K562 (cell line): Measurements from ENCODE around the gene BBX. TPM values are rescaled to one million over a fixed set of nuclear protein-coding genes. Genes with fewer than 3 reads are reported as not detected.

Experiments
- ATAC-seq: fragments of 200-7000 bp; cut with Tn5 transposase; 3 replicates; pipeline ENCODE4 v1.9.1; 2020; ENCODE audit warnings: moderate library complexity
- BruUV-seq: library from RNA; stranded (reverse); fragments of 400-500 nt; replicated peaks from 2 replicates; lab custom pipeline; 2021; lab: Mats Ljungman, UMichigan
- CTCF ChIA-PET: fragments of 300-600 bp; formaldehyde crosslinking; extraction: SDS; loops from one replicate; lab custom pipeline; 2021; ENCODE audit warnings: low intra/inter-chr PET ratio; lab: Yijun Ruan, JAX
- POLR2A ChIA-PET: fragments of 300-600, 350-650 bp; sonication (Branson Sonifier 250); formaldehyde crosslinking; extraction: SDS; loops from one replicate; lab custom pipeline; 2021; ENCODE audit warnings: antibody characterized with exemption, inconsistent platforms; lab: Yijun Ruan, JAX
- DNase-seq, 4 experiments: peaks; one replicate each; pipeline versions ENCODE4 v3.0.0 to v3.0.0-alpha.2; 2011 to 2018; ENCODE audit warnings: low spot score in 3 of 4, mixed read lengths in 3 of 4; ENCODE audit errors: extremely low read depth in 1 of 4
- FAIRE-seq: peaks from 2 replicates; lab custom pipeline; 2011; peaks lifted over from hg19 to GRCh38; lab: Jason Lieb, UNC
- H2AFZ ChIP-seq: 2 replicates; pipeline ENCODE4 v1.6.0; 2011; ENCODE audit warnings: low read depth, low read length, control low read depth, inconsistent platforms
- H3K27ac ChIP-seq: fragments of 200-600 bp; 3 replicates; pipeline ENCODE4 v1.8.0; 2011; ENCODE audit warnings: low read depth, mild to moderate bottlenecking, control low read depth, inconsistent platforms, low read length, moderate library complexity, mixed read lengths; ENCODE audit errors: extremely low read depth
- H3K27me3 ChIP-seq, 2 experiments: fragments of 300-600 bp in 1 of 2; 2 replicates in 1 of 2; 3 replicates in 1 of 2; pipeline versions ENCODE4 v1.6.0 to v1.8.0; 2011; ENCODE audit warnings: inconsistent platforms in 2 of 2, low read length in 2 of 2, mild to moderate bottlenecking in 1 of 2, mixed read lengths in 1 of 2, moderate library complexity in 1 of 2; ENCODE audit not compliant: control insufficient read depth in 2 of 2, insufficient read depth in 2 of 2
- H3K36me3 ChIP-seq: fragments of 300-600 bp; 3 replicates; pipeline ENCODE4 v1.8.0; 2011; ENCODE audit warnings: mild to moderate bottlenecking, low read length, inconsistent platforms; ENCODE audit not compliant: control insufficient read depth, insufficient read depth
- H3K4me1 ChIP-seq, 2 experiments: fragments of 200-600 bp in 1 of 2; replicated peaks in 1 of 2; 2 replicates in 1 of 2; 3 replicates in 1 of 2; pipeline versions ENCODE4 v1.5.1 to v1.8.0; 2011; ENCODE audit warnings: inconsistent platforms in 2 of 2, low read length in 2 of 2, mild to moderate bottlenecking in 1 of 2, mixed read lengths in 1 of 2, moderate library complexity in 1 of 2; ENCODE audit not compliant: control insufficient read depth in 2 of 2, insufficient read depth in 2 of 2
- H3K4me2 ChIP-seq: 2 replicates; pipeline ENCODE4 v1.6.1; 2011; ENCODE audit warnings: low read length, control low read depth, inconsistent platforms, mixed read lengths; ENCODE audit not compliant: insufficient read depth
- H3K4me3 ChIP-seq: fragments of 200-600 bp; sonication (generic), shearing (Covaris generic); 2 replicates; pipeline ENCODE4 v1.5.1; 2016; ENCODE audit warnings: control low read depth, inconsistent platforms
- H3K79me2 ChIP-seq: fragments of 200-600 bp; 3 replicates; pipeline ENCODE4 v1.8.0; 2011; ENCODE audit warnings: low read length, inconsistent platforms; ENCODE audit not compliant: control insufficient read depth, insufficient read depth
- H3K9ac ChIP-seq, 2 experiments: 2 replicates each; pipeline versions ENCODE4 v1.6.0 to v1.6.1; 2011; ENCODE audit warnings: low read depth in 2 of 2, low read length in 2 of 2, control low read depth in 1 of 2, inconsistent platforms in 1 of 2, mild to moderate bottlenecking in 1 of 2, mixed read lengths in 1 of 2; ENCODE audit not compliant: insufficient read depth in 1 of 2
- H3K9me1 ChIP-seq: one replicate; pipeline ENCODE4 v1.6.0; 2011; ENCODE audit warnings: inconsistent platforms, mild to moderate bottlenecking, low read length, moderate library complexity; ENCODE audit not compliant: control insufficient read depth, insufficient read depth
- H3K9me3 ChIP-seq: replicated peaks from 2 replicates; pipeline ENCODE4 v1.5.1; 2011; ENCODE audit warnings: low read depth, low read length, inconsistent platforms; ENCODE audit not compliant: control insufficient read depth, insufficient read depth
- H4K20me1 ChIP-seq: replicated peaks from 2 replicates; pipeline ENCODE4 v1.6.1; 2011; ENCODE audit warnings: low read length, inconsistent platforms, mixed read lengths; ENCODE audit not compliant: control insufficient read depth, insufficient read depth
- C11orf30 ChIP-seq: fragments of 450-650 bp; IDR thresholded peaks from 2 replicates; pipeline ENCODE4 v1.6.1; 2016; ENCODE audit warnings: low read depth, mild to moderate bottlenecking
- HDGF ChIP-seq: fragments of 450-650 bp; IDR thresholded peaks from 2 replicates; pipeline ENCODE4 v1.6.1; 2016
- JUN ChIP-seq, 2 experiments: sonication (generic) in 1 of 2; formaldehyde crosslinking in 1 of 2; IDR thresholded peaks; 2 replicates each; pipeline versions ENCODE4 v1.6.1 to v1.8.0; 2012 to 2022; ENCODE audit warnings: borderline replicate concordance in 2 of 2, mild to moderate bottlenecking in 2 of 2, improper control_type of control experiment in 1 of 2, low read depth in 1 of 2, low read length in 1 of 2, missing genetic modification reagents in 1 of 2
- LCOR ChIP-seq: sonication (generic); formaldehyde crosslinking; IDR thresholded peaks from 2 replicates; pipeline ENCODE4 v1.8.0; 2022; ENCODE audit warnings: mild to moderate bottlenecking, missing genetic modification reagents
- NUFIP1 ChIP-seq: fragments of 450-650 bp; IDR thresholded peaks from 2 replicates; pipeline ENCODE4 v1.6.1; 2018; ENCODE audit not compliant: partially characterized antibody
- RBM17 ChIP-seq: fragments of 200-400 bp; formaldehyde crosslinking; IDR thresholded peaks from 2 replicates; pipeline ENCODE4 v1.6.1; 2017; ENCODE audit warnings: low read depth, mild to moderate bottlenecking, low read length, borderline replicate concordance
- SMAD1 ChIP-seq: fragments of 150-350 bp; IDR thresholded peaks from 2 replicates; pipeline ENCODE4 v1.6.1; 2014; ENCODE audit warnings: low read length, low read depth; ENCODE audit not compliant: partially characterized antibody
- SMARCE1 ChIP-seq: fragments of 450-650 bp; IDR thresholded peaks from 2 replicates; pipeline ENCODE4 v1.7.1; 2016; ENCODE audit warnings: mild to moderate bottlenecking
- TEAD1 ChIP-seq, 2 experiments: fragments of 450-650 bp in 1 of 2; sonication (generic) in 1 of 2; formaldehyde crosslinking; IDR thresholded peaks; 2 replicates each; pipeline versions ENCODE4 v1.4.0 to v1.8.0; 2020 to 2022; ENCODE audit warnings: mild to moderate bottlenecking in 2 of 2, missing genetic modification reagents in 1 of 2
- U2AF1 ChIP-seq: fragments of 200-400 bp; formaldehyde crosslinking; optimal IDR thresholded peaks from 2 replicates; pipeline ENCODE3; 2017; ENCODE audit warnings: mild to moderate bottlenecking, low read depth, low read length, moderate library complexity
- ZBTB1 ChIP-seq: sonication (generic); formaldehyde crosslinking; IDR thresholded peaks from 2 replicates; pipeline ENCODE4 v1.8.1; 2023; ENCODE audit warnings: missing genetic modification reagents, low read depth, mild to moderate bottlenecking, borderline replicate concordance
- WGBS: fragments of 100-300 bp; shearing (Covaris generic); methylation state at CpG from one replicate; pipeline ENCODE4 v1.1.6; 2016; ENCODE audit warnings: low coverage, mixed read lengths; ENCODE audit not compliant: insufficient coverage; ENCODE audit errors: missing lambda C conversion rate; 5-methylcytosine and 5-hydroxymethylcytosine counted together
- in situ Hi-C: fragments of 300-500 bp; cut with MboI; formaldehyde crosslinking; loops from 4 replicates; pipeline ENCODE4 v1.15.0; 2018; ENCODE audit warnings: inconsistent platforms, mixed read lengths
- intact Hi-C: fragments of 100-400 bp; cut with micrococcal nuclease; formaldehyde crosslinking; loops from 2 replicates; pipeline ENCODE4 v1.14.2; 2022
- polyA plus RNA-seq, 8 experiments: library from polyadenylated mRNA; depleted of rRNA in 4 of 8; stranded (reverse) in 5 of 8; unstranded in 3 of 8; fragments of >200 nt; fragmentation: Nextera tagmentation in 2 of 8; fragmentation: Illumina TruSeq in 1 of 8; extraction: Ambion mirVana in 2 of 8; extraction: Trizol in 1 of 8; gene quantifications; 2 replicates each; pipeline versions ENCODE4 v1.2.1 to v1.2.3, GENCODE V29; 2011 to 2014; ENCODE audit warnings: inconsistent platforms in 1 of 8, missing spikeins in 1 of 8
- total RNA-seq, 7 experiments: library from RNA; depleted of rRNA in 6 of 7; stranded (reverse); fragments of >200 nt in 6 of 7; fragmentation: Illumina TruSeq in 2 of 7; extraction: Trizol in 2 of 7; gene quantifications; 2 replicates each; pipeline versions ENCODE4 v1.2.1 to v1.2.3, GENCODE V29; 2011 to 2021; ENCODE audit warnings: low replicate concordance in 1 of 7
- TF ChIP-seq, protein P1 (sequence below): sonication (generic); formaldehyde crosslinking; IDR thresholded peaks from 2 replicates; pipeline ENCODE4 v1.8.0; 2022; ENCODE audit warnings: missing genetic modification reagents, mild to moderate bottlenecking, moderate library complexity, borderline replicate concordance
- TF ChIP-seq, protein P2 (sequence below): fragments of 250-450 bp; sonication (Bioruptor Pico); IDR thresholded peaks from 2 replicates; pipeline ENCODE4 v1.4.0; 2020; ENCODE audit warnings: borderline replicate concordance
- TF ChIP-seq, protein P3 (sequence below): fragments of 250-450 bp; sonication (Bioruptor Pico); IDR thresholded peaks from 2 replicates; pipeline ENCODE4 v1.8.0; 2022; ENCODE audit warnings: moderate library complexity, mild to moderate bottlenecking, inconsistent platforms
- TF ChIP-seq, protein P4 (sequence below): sonication (generic); formaldehyde crosslinking; IDR thresholded peaks from 2 replicates; pipeline ENCODE4 v1.8.1; 2023; ENCODE audit warnings: mild to moderate bottlenecking, missing genetic modification reagents, moderate library complexity

Gene BBX
- total and polyA plus RNA-seq, 9 of the 15 experiments (the other 6 are each of a cell fraction or from before 2014, with no cell fraction given), result 4.9 to 19.5 (median 11.8) TPM

DNA sequence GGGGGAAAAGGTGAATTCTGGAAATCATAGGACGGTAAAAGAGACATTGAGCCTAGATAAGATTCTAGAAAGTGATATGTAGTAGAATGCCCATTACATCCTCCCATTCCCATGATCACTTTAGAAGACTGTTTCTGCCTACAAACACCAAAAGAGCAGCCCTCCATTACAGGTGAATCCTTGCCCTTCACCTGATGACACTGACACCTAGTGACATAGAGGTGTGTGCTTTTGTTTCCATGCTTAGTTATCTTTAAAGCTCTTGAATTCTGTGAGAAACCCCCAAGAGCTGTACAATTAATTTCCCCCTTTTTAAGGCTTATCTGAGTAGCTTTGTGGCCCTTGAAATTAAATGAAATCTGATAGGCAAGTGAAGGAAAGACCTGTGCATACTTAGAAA is 8.3 kb upstream of the BBX start:
- Histone ChIP-seq H3K4me2 (no peak overlapping the region), H3K36me3 (no peaks in the 10 kb centered on the region), H4K20me1 (no peaks in the 10 kb centered on the region), H3K9me3 (no peaks in the 10 kb centered on the region), H3K27ac (no peak overlapping the region), H2AFZ (no peak overlapping the region), H3K9me1 (no peaks in the 10 kb centered on the region), H3K9ac (no peak overlapping the region), H3K27me3 (no peaks in the 10 kb centered on the region; a peak in 1 of 5 replicates), H3K4me1 (no peaks in the 10 kb centered on the region), H3K79me2 (no peaks in the 10 kb centered on the region), H3K4me3 (no peak overlapping the region)
- in situ Hi-C loops, result no loop called here
- no peak for FAIRE-seq
- ATAC-seq, result no peak
- TF ChIP-seq, protein P1, sequence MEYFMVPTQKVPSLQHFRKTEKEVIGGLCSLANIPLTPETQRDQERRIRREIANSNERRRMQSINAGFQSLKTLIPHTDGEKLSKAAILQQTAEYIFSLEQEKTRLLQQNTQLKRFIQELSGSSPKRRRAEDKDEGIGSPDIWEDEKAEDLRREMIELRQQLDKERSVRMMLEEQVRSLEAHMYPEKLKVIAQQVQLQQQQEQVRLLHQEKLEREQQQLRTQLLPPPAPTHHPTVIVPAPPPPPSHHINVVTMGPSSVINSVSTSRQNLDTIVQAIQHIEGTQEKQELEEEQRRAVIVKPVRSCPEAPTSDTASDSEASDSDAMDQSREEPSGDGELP (CRISPR knock-in tag), result no peak
- TF ChIP-seq SMAD1 (no peak), NUFIP1 (no peak), JUN (IDR thresholded peaks at IDR 0.05; ENCODE audit: borderline replicate concordance, low read depth, low read length) (no peak), JUN (CRISPR knock-in tag; IDR thresholded peaks at IDR 0.05; ENCODE audit: borderline replicate concordance) (no peak), RBM17 (no peak), TEAD1 (CRISPR knock-in tag; IDR thresholded peaks at IDR 0.05) (no peak), U2AF1 (no peak), SMARCE1 (no peak), C11orf30 (no peak), LCOR (CRISPR knock-in tag) (no peak), ZBTB1 (CRISPR knock-in tag) (no peak), HDGF (no peak)
- TF ChIP-seq, protein P2, sequence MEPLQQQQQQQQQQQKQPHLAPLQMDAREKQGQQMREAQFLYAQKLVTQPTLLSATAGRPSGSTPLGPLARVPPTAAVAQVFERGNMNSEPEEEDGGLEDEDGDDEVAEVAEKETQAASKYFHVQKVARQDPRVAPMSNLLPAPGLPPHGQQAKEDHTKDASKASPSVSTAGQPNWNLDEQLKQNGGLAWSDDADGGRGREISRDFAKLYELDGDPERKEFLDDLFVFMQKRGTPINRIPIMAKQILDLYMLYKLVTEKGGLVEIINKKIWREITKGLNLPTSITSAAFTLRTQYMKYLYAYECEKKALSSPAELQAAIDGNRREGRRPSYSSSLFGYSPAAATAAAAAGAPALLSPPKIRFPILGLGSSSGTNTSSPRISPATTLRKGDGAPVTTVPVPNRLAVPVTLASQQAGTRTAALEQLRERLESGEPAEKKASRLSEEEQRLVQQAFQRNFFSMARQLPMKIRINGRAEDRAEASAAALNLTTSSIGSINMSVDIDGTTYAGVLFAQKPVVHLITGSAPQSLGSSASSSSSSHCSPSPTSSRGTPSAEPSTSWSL, result no peak
- TF ChIP-seq, protein P3, sequence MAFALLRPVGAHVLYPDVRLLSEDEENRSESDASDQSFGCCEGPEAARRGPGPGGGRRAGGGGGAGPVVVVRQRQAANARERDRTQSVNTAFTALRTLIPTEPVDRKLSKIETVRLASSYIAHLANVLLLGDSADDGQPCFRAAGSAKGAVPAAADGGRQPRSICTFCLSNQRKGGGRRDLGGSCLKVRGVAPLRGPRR, result no peak
- TF ChIP-seq, protein P4, sequence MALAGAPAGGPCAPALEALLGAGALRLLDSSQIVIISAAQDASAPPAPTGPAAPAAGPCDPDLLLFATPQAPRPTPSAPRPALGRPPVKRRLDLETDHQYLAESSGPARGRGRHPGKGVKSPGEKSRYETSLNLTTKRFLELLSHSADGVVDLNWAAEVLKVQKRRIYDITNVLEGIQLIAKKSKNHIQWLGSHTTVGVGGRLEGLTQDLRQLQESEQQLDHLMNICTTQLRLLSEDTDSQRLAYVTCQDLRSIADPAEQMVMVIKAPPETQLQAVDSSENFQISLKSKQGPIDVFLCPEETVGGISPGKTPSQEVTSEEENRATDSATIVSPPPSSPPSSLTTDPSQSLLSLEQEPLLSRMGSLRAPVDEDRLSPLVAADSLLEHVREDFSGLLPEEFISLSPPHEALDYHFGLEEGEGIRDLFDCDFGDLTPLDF, result no peak
- DNase-seq, result no peak
- POLR2A ChIA-PET, result interaction anchor here (0.7 kb wide), 1 partner anchor 1133 kb away, joined by 4 read pairs; no protein-coding TSS in a partner anchor
- intact Hi-C loops, result no loop called here
- WGBS, result 0% methylated on average over 1 of the region's 1 CpG
- CTCF ChIA-PET, result no interaction called here
- BruUV-seq, result no TSS peak
